Progenitor cell of endocrine pancreas (in vitro differentiated cells): Measurements from ENCODE around the gene SLC22A31. TPM values are rescaled to one million over a fixed set of nuclear protein-coding genes. Genes with fewer than 3 reads are reported as not detected.

ENCODE experiments used
- DNase-seq: peaks from one replicate; pipeline ENCODE4 v3.0.0; 2021; ENCODE audit warnings: low spot score; ENCODE audit not compliant: unreplicated experiment
- H3K27ac Mint-ChIP-seq: 2 replicates; pipeline ENCODE4 v1.8.0; 2021; ENCODE audit warnings: mild to moderate bottlenecking, moderate library complexity, mixed read lengths
- H3K27me3 Mint-ChIP-seq: 2 replicates; pipeline ENCODE4 v1.8.0; 2021; ENCODE audit warnings: mixed read lengths
- H3K36me3 Mint-ChIP-seq: 2 replicates; pipeline ENCODE4 v1.8.0; 2022; ENCODE audit warnings: mixed read lengths; ENCODE audit not compliant: insufficient read depth
- H3K4me1 Mint-ChIP-seq: 2 replicates; pipeline ENCODE4 v1.8.0; 2021; ENCODE audit warnings: low read depth, mixed read lengths
- H3K4me3 Mint-ChIP-seq: 2 replicates; pipeline ENCODE4 v1.8.0; 2021; ENCODE audit warnings: low read depth, mild to moderate bottlenecking, moderate library complexity, mixed read lengths
- H3K9me3 Mint-ChIP-seq: 2 replicates; pipeline ENCODE4 v1.8.0; 2021; ENCODE audit warnings: low read depth, mixed read lengths
- total RNA-seq: library from RNA; stranded (reverse); gene quantifications from 2 replicates; pipeline ENCODE4 v1.2.1, GENCODE V29; 2021
- TF ChIP-seq, protein P1 (sequence below): fragments of 200-600 bp; sonication (generic); IDR thresholded peaks from one replicate; pipeline ENCODE4 v1.5.0; 2021; ENCODE audit warnings: antibody characterized with exemption, mild to moderate bottlenecking; ENCODE audit not compliant: unreplicated experiment

SLC22A31 gene
- total RNA-seq, 1 donor from 2014 or later = 6.9 TPM

DNA sequence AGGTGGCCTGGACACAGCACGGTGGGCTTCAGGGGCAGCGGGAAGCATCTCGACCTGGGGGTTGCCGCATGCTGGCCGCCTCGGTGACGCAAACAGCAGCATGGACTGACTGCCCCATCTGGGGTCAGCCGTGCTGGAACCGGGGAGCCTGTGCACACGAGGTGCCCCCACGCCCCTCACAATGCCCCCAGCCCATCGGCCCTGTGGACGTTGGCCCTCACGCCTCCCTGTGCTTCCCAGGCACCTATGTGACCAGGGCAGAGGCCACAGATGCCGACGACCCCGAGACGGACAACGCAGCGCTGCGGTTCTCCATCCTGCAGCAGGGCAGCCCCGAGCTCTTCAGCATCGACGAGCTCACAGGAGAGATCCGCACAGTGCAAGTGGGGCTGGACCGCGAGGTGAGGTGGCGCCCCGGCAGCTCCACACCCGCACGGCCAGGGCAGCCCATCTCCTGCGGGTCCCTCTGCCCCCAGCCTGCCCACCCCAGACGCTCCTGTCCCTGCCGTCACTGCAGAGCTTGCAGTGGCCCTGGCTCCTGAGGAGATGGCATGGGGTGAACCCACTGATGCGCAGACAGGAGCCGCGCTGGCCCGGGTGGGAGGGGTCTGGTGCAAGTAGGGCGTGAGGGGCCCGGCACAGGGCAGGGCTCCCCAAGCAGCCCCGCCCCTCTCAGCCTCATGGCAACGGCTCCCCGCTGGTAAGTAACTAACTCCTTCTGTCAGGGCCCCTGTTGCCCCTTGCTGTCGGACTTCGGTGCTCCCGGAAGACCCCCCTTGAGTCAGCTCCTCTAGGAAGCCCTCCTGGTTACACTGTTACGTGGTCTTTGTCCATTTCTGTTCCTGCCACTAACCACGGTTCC, 15.2 kb downstream of the SLC22A31 start:
- H3K4me3 Mint-ChIP-seq = no peak overlapping the region
- TF ChIP-seq, protein P1, sequence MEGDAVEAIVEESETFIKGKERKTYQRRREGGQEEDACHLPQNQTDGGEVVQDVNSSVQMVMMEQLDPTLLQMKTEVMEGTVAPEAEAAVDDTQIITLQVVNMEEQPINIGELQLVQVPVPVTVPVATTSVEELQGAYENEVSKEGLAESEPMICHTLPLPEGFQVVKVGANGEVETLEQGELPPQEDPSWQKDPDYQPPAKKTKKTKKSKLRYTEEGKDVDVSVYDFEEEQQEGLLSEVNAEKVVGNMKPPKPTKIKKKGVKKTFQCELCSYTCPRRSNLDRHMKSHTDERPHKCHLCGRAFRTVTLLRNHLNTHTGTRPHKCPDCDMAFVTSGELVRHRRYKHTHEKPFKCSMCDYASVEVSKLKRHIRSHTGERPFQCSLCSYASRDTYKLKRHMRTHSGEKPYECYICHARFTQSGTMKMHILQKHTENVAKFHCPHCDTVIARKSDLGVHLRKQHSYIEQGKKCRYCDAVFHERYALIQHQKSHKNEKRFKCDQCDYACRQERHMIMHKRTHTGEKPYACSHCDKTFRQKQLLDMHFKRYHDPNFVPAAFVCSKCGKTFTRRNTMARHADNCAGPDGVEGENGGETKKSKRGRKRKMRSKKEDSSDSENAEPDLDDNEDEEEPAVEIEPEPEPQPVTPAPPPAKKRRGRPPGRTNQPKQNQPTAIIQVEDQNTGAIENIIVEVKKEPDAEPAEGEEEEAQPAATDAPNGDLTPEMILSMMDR = no peak
- DNase-seq = no peak
- H3K27me3 Mint-ChIP-seq = peaks cover 30% of the 10 kb centered on the region
- peak overlapping the region; percentile 59 for H3K27ac Mint-ChIP-seq
- no peaks in the 10 kb centered on the region for H3K4me1 Mint-ChIP-seq
- no peaks in the 10 kb centered on the region for H3K9me3 Mint-ChIP-seq
- no peaks in the 10 kb centered on the region for H3K36me3 Mint-ChIP-seq

DNA sequence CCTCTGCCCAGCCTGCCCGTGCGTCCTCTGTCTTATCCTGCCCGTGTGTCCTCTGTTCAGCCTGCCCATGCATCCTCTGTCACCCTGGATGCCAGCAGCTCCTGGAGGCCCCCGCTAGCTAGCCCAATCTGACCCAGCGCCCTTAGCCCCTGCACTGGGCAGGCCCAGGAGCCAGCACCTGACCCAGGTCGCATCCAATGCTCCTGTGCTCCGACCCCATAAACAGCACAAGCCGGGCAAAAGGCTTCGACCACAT, 15.7 kb downstream of the SLC22A31 start:
- no peak for DNase-seq
- H3K4me3 Mint-ChIP-seq = no peak overlapping the region
- no peak overlapping the region for H3K27ac Mint-ChIP-seq
- peaks cover 25% of the 10 kb centered on the region for H3K27me3 Mint-ChIP-seq
- H3K36me3 Mint-ChIP-seq = no peaks in the 10 kb centered on the region
- H3K9me3 Mint-ChIP-seq = no peaks in the 10 kb centered on the region
- TF ChIP-seq, protein P1 = no peak
- H3K4me1 Mint-ChIP-seq = no peaks in the 10 kb centered on the region

DNA sequence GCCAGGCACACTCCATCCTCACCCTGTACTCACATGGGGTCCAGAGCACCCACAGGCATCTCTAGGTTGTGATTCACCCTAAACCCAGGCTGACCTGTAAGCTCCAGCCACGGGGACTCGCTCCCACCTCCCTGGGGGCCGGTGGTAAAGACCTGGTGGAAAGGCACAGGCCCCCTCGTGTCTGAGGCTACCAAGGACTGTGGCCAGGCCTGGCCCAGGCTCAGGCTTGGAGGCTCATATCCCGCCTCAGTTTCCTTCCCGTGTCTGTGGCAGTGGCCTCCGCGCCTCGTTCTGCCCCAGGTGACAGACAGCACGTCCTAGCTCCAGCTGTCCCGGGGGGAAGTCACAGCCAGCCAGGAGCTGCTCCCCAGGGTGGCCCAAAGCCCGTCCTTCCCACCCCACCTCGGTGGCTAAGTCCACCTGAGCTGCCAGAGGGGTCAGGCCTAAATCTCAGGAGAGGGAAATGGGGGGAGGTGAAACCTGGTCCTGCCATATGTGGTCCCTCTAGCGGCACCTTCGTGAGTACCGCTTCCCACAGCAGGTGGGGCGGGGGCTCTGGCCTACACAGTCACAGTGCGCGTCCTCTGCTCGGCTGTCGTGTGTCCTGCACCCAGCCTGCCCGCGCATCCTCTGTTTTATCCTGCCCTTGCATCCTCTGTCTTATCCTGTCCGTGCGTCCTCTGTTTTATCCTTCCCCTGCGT, 16.2 kb downstream of the SLC22A31 start:
- DNase-seq = no peak
- Mint-ChIP-seq H3K27me3 (peaks cover 20% of the 10 kb centered on the region), H3K9me3 (no peaks in the 10 kb centered on the region), H3K27ac (no peak overlapping the region), H3K4me1 (no peaks in the 10 kb centered on the region), H3K36me3 (no peaks in the 10 kb centered on the region), H3K4me3 (no peak overlapping the region)
- TF ChIP-seq, protein P1 = no peak

DNA sequence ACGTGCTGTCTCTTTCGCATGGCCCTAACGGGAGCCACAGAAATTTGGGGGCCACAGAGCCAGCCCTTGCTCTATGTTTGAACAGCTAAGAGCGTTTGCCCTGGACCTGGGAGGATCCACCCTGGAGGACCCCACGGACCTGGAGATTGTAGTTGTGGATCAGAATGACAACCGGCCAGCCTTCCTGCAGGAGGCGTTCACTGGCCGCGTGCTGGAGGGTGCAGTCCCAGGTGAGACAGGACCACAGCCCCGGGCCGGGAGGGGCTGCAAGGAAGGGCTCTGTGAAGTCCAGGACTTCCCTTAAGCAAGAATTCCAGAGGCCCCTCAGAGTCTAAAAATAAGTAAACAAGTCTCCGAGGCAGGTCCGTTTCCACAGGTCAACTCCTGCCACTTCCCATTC, 16.9 kb downstream of the SLC22A31 start:
- Mint-ChIP-seq H3K27me3 (peaks cover 19% of the 10 kb centered on the region), H3K4me3 (no peak overlapping the region), H3K4me1 (no peaks in the 10 kb centered on the region), H3K36me3 (no peaks in the 10 kb centered on the region), H3K9me3 (no peaks in the 10 kb centered on the region), H3K27ac (no peak overlapping the region)
- no peak for DNase-seq
- TF ChIP-seq, protein P1 = no peak

DNA sequence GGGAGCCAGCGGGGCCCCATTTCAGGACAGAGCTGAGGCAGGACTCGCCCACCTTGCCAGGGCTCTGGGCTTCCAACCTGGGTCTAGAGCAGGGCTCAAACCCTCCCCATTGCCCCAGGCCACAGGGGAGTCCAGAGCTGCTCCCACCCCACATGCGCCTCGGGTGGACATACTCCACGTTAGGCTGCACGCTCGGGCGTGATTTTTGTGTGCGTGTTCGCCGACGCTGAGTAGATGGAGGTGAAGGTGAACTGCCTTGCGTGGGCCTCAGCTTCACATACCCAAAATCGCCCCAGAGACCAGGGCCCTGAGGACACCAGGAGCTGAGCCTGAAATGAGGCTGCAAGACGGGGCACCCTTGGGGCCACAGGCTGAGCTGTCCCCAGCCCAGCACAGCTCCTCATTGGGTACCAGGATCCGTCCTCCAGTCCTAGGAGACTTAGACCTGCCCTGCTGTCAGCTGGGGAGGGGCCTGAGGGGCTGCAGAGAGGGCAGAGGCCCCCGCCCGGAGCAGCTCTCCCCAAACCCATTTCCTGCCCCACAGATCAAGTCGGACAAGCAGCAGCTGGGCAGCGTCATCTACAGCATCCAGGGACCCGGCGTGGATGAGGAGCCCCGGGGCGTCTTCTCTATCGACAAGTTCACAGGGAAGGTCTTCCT, 20.6 kb downstream of the SLC22A31 start:
- no peaks in the 10 kb centered on the region for H3K9me3 Mint-ChIP-seq

More for the DNA sequence above, 20.6 kb downstream of the SLC22A31 start:
- Mint-ChIP-seq H3K4me1 (no peaks in the 10 kb centered on the region), H3K27ac (no peak overlapping the region), H3K4me3 (no peak overlapping the region), H3K27me3 (peaks cover 16% of the 10 kb centered on the region), H3K36me3 (no peaks in the 10 kb centered on the region)
- TF ChIP-seq, protein P1 = no peak
- DNase-seq = no peak
